ENCODE measurements around the gene TMEM108.
A peak's percentile ranks its signal among the peaks of the same experiment; 100 is the strongest.

The TMEM108 gene

GRCh38 chr3:133386876-133387275, 348.7 kb downstream of the TMEM108 start:
- DNase-seq (ENCODE audit: low read depth): no peak

GRCh38 chr3:133387341-133387740, 349.1 kb downstream of the TMEM108 start:
- no peak for DNase-seq (ENCODE audit: low read depth)

GRCh38 chr3:133388696-133389395, 350.7 kb downstream of the TMEM108 start:
- no peak for DNase-seq (ENCODE audit: low read depth)

GRCh38 chr3:133390715-133391114, 352.5 kb downstream of the TMEM108 start:
- no peak for DNase-seq (ENCODE audit: low read depth)

GRCh38 chr3:133393204-133393603, 355.0 kb downstream of the TMEM108 start:
- no peak for DNase-seq (ENCODE audit: low read depth)

GRCh38 chr3:133393691-133394474, 355.7 kb downstream of the TMEM108 start:
- DNase-seq (ENCODE audit: low read depth): no peak

GRCh38 chr3:133394561-133395311, 356.5 kb downstream of the TMEM108 start:
- no peak for DNase-seq (ENCODE audit: low read depth)

GRCh38 chr3:133396906-133397305, 358.7 kb downstream of the TMEM108 start:
- no peak for DNase-seq (ENCODE audit: low read depth)

GRCh38 chr3:133400006-133400515, 361.9 kb downstream of the TMEM108 start, which contains the start of gene BFSP2:
BFSP2 (plus strand) TSS chr3:133400056; CDS start chr3:133400084, 28 bp downstream.
- no peak for DNase-seq (ENCODE audit: low read depth)

- DNase-seq (ENCODE audit: low read depth): peak; percentile 8
Measured at GRCh38 chr3:133401374-133402135, 363.4 kb downstream of the TMEM108 start.

GRCh38 chr3:133404920-133405319, 366.7 kb downstream of the TMEM108 start:
- no peak for DNase-seq (ENCODE audit: low read depth)

GRCh38 chr3:133408366-133408765, 370.2 kb downstream of the TMEM108 start:
- no peak for DNase-seq (ENCODE audit: low read depth)

GRCh38 chr3:133408961-133409360, 370.8 kb downstream of the TMEM108 start:
- DNase-seq (ENCODE audit: low read depth): peak; percentile 30

GRCh38 chr3:133410191-133410892, 372.2 kb downstream of the TMEM108 start:
- DNase-seq (ENCODE audit: low read depth): no peak

GRCh38 chr3:133412183-133413132, 374.3 kb downstream of the TMEM108 start:
- DNase-seq (ENCODE audit: low read depth): peak; percentile 49

GRCh38 chr3:133413161-133414020, 375.2 kb downstream of the TMEM108 start:
- peak; percentile 18 for DNase-seq (ENCODE audit: low read depth)

- no peak for DNase-seq (ENCODE audit: low read depth)
Measured at GRCh38 chr3:133414021-133414392, 375.8 kb downstream of the TMEM108 start.

- no peak for DNase-seq (ENCODE audit: low read depth)
Measured at GRCh38 chr3:133418361-133418760, 380.2 kb downstream of the TMEM108 start.
